Iris pigment epithelial cell (primary cell): ENCODE results near the gene DUS4L.
"Not testable (repeated sequence)": the region's sequence is repeated elsewhere in the genome, so short reads cannot be mapped to it uniquely, and the experiment has no call there.

Source experiments
- DNase-seq: peaks from one replicate; pipeline ENCODE4 v3.0.0-alpha.2; 2011; ENCODE audit warnings: low read depth

The DUS4L gene

GRCh38 chr7:107563775-107564552, at the start of gene DUS4L, which contains the start of gene COG5:
Gene DUS4L, plus strand, starts transcription at chr7:107563971. Its CDS starts 3,100 bp downstream, at chr7:107567071.
Gene COG5, minus strand, starts transcription at chr7:107563920. Its CDS starts 24 bp downstream, at chr7:107563896.
- peak; percentile 81 for DNase-seq

- DNase-seq, result no peak
Observed at GRCh38 chr7:107526672-107527071, 37.1 kb upstream of the DUS4L start.

- DNase-seq, result no peak
Observed at GRCh38 chr7:107527196-107527595, 36.6 kb upstream of the DUS4L start.

DNA sequence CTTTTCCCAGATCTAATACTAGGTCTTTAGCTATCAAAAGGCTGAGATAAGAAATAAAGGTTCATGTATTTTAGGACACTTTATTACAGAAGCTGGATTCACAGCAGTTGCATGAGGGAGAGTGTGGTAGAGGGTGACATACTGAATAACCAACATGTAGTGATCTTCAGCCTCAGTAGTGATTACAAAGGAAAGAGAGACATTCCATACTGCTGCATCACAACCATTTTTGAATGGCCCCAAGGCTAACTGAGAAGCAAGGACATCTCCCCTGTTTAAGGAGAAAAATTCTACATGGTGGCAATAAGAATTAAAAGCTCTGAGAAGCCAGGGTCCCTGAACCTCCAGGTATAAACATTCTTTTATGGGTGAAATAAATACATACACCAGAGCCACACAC, 35.3 kb upstream of the DUS4L start:
- peak; percentile 82 for DNase-seq

- no peak for DNase-seq
Observed at GRCh38 chr7:107530751-107531150, 33.0 kb upstream of the DUS4L start.

DNA sequence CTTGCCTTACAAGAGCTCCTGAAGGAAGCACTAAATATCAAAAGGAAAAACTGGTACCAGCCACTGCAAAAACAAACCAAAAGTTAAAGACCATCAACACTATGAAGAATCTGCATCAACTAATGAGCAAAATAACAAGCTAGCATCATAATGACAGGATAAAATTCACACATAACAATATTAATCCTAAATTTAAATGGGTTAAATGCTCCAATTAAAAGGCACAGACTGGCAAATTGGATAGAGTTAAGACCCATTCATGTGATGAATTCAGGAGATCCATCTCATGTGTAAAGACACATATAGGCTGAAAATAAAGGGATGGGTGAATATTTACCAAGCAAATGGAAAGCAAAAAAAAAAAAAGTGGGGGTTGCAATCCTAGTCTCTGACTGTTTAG, 29.6 kb upstream of the DUS4L start:
- no peak for DNase-seq

DNA sequence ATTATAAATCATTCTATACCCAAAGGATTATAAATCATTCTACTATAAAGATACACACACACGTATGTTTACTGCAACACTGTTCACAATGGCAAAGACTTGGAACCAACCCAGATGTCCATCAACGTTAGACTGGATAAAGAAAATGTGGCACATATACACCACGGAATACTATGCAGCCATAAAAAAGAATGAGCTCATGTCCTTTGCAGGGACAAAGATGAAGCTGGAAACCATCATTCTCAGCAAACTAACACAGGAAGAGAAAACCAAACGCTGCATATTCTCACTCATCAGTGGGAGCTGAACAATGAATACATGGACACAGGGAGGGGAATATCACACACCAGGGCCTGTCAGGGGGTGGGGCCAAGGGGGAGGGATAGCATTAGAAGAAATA, 26.5 kb upstream of the DUS4L start:
- DNase-seq, result not testable (repeated sequence)

DNA sequence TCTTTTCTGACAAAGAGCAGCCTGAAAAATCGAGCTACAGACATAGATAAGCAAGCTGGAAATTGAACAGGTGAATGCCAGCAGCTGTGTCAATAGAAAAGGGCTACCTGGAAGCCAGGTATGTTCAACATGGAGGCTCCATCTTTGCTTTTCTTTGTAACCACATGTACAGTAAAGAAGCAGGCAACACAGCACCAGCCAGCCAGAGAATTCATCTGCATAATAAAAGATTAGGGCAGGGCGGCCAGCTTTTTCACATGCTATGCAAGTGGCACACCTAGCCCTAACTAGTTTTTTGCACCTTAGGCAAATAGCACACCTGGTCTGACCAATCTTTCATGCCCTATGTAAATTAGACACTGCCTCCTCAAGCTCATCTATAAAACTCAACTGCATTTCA, 25.8 kb upstream of the DUS4L start:
- no peak for DNase-seq

DNA sequence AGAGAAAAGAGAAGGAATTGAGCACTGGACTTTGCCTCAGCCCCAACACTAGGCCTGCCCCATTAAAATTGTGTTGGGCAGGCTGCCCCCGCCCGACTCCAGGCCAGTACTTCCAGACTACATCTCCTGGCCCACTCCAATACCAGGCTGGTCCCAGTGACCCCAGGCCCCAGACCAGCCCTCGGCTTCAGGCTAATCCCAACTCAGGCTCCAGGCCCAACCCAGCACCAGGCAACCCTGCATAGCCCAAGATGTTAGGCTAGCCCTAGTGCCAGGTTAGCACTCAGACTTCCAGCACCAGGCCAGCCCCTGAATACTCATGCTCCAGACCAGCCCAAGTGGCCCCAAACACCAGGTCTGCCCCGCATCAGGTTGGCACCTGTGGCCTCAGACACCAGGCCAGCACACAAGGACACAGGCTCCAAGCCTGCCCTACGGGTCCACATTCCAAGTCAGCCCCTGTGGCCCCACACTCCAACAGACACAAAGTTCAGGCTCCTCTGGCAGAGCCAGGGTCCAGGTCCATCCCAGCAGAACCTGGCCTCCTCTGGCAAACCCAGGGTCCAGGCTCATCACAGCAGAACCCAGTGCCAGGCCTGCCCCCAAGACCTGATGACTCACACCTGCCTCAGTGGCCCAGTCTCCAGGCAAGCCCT, 20.3 kb upstream of the DUS4L start:
- DNase-seq, result no peak

DNA sequence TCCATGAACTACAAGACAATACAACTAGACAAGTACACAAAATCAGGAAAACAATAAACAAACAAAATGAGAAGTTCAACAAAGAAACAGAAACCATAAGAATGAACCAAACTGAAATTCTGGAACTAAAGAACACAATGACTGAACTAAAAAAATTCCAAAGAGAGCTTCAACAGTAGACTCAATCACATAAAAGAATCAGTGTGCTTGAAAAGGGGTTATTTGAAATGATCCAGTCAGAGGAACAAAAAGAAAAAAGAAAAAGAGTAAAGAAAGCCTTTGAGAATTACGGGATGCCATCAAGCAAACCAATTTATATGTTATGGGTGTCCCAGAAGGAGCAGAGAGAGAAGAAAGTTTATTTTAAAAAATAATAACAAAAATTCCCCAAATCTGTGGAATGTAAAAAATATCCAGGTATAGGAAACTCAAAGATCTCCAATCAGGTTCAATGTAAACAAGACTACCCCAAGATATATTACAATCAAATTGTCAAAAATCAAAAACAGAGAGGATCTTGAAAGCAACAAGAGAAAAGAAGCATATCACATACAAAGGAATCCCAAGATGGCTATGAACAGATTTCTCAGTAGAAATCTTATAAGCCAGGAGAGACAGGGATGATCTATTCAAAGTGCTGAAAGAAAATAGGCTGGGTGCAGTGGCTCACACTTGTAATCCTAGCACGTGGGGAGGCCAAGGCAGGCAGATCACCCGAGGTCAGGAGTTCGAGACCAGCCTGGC, 18.8 kb upstream of the DUS4L start:
- no peak for DNase-seq

- peak; percentile 70 for DNase-seq
Observed at GRCh38 chr7:107551936-107552335, 11.8 kb upstream of the DUS4L start.

GRCh38 chr7:107555893-107556292, 7.9 kb upstream of the DUS4L start:
- DNase-seq, result no peak

DNA sequence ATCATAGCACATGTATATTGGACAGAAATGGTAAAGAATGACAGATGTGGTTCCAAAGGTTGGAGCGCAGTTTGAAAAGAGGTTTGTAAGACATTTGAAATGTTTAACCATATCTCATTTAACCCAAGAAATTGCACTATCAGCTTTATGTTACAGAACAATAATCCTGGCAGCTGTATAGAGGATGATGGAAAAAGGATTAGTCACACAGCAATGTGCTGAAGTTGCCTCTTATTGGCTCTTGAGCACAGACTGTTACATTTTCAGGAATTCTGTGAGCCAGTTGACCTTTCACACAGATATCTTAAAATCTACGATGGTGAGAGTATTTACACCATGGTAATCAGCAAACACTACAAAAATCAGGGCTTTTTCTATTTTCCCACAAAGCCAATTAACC, 3.9 kb upstream of the DUS4L start:
- DNase-seq, result peak; percentile 86

- DNase-seq, result no peak
Observed at GRCh38 chr7:107560898-107561516, 2.8 kb upstream of the DUS4L start.

DNA sequence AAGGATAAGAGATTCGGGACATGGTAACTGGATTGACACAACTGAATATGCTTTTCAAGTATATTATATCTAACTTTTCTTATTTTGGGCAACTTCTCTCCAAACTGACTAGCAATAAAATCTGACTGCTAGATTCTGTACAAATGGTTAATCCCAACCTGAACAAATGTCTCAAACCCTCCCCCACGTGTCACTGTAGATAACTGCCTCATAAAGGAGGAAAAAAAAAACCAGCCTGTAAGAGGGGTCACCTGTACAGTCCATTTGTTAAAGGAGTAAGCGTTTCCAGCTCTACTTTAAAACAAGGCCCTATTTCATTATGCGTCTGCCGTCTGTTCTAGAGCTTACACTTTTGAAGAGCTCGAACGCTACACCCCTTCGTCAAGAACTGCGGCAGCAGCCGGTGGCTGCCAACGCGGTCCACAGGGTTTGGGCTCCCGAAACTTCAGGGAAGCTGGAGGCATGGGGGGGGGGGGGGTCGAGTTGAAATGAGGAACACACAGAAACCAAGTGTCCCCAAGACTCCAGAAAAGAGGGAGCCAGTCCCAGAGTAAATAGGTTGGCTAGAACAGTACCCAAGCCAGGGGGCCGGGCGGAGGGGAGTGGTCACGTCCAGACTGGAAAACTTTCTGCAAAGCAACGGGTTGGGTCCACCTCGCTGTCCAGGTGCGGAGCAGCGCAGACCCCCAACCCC, 543 bp upstream of the DUS4L start:
- DNase-seq, result no peak

GRCh38 chr7:107564553-107565298, 955 bp downstream of the DUS4L start:
- DNase-seq, result peak; percentile 84

- DNase-seq, result no peak
Observed at GRCh38 chr7:107570298-107570697, 6.5 kb downstream of the DUS4L start.

GRCh38 chr7:107573537-107573936, 9.8 kb downstream of the DUS4L start:
- no peak for DNase-seq

DNA sequence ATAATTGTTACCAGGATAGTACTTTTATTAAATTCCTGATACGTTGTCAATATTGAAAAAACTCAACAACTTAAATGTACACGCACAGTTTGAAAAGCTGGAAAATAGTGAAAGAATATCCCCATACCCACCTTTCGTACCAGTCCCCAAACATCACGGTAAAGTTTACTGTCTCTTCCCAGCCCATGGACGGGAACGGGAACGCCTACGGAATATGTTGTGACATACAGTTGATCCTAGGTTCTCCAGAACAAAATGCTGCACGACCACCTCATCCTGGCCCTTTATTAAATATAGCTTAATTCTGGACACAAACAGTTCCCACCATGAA, 15.7 kb downstream of the DUS4L start:
- DNase-seq, result no peak

GRCh38 chr7:107579885-107580715, 16.3 kb downstream of the DUS4L start, which contains the start of gene BCAP29:
Gene BCAP29, plus strand, starts transcription at chr7:107580246. Its CDS starts 527 bp downstream, at chr7:107580773.
- peak; percentile 55 for DNase-seq
